GM12801 (cell line): Measurements from ENCODE around the gene MARCHF2.

Experiments used
- CTCF ChIP-seq: IDR thresholded peaks from one replicate; pipeline ENCODE4 v1.5.1; 2011; ENCODE audit warnings: control low read depth; ENCODE audit not compliant: insufficient read length; ENCODE audit errors: extremely low read depth

The MARCHF2 gene

GRCh38 chr19:8426283-8426682 lies 13.2 kb downstream of the MARCHF2 start:
- TF ChIP-seq CTCF, result no peak

- TF ChIP-seq CTCF, result no peak
Measured at GRCh38 chr19:8429044-8429443, 15.9 kb downstream of the MARCHF2 start.

- TF ChIP-seq CTCF, result no peak
Measured at GRCh38 chr19:8429826-8430225, 16.7 kb downstream of the MARCHF2 start.

- TF ChIP-seq CTCF, result no peak
Measured at GRCh38 chr19:8430650-8431049, 17.5 kb downstream of the MARCHF2 start.

- TF ChIP-seq CTCF, result no peak
Measured at GRCh38 chr19:8438236-8438635, 25.1 kb downstream of the MARCHF2 start.

- TF ChIP-seq CTCF, result no peak
Measured at GRCh38 chr19:8441725-8442544, 28.8 kb downstream of the MARCHF2 start.

GRCh38 chr19:8444677-8445487 lies 31.8 kb downstream of the MARCHF2 start, which contains the start of gene HNRNPM:
HNRNPM (plus strand) TSS chr19:8444975; CDS start chr19:8444999, 24 bp downstream.
- TF ChIP-seq CTCF, result no peak
